Measurements from ENCODE around the gene TRPM2.

DNA sequence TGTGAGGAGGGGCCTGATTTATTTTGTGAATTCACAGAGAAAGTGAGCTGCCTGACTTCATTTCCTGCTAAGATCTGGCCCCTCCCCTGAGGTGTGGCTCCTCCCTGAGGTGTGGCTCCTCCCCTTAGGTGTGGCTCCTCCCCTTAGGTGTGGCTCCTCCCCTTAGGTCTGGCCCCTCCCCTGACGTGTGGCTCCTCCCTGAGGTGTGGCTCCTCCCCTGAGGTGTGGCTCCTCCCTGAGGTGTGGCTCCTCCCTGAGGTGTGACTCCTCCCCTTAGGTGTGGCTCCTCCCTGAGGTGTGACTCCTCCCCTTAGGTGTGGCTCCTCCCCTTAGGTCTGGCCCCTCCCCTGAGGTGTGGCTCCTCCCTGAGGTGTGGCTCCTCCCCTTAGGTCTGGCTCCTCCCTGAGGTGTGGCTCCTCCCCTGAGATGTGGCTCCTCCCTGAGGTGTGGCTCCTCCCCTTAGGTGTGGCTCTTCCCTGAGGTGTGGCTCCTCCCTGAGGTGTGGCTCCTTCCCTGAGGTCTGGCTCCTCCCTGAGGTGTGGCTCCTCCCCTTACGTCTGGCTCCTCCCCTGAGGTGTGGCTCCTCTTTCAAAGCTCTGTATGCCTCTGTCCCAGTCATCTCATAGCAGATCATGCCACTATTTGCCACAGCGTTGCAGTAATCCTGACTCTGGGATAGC lies 75.0 kb downstream of the TRPM2 start:
- TF ChIP-seq POLR2AphosphoS5 (IDR thresholded peaks at IDR 0.05; ENCODE audit: low read depth, low read length), result no peak
- no peak for TF ChIP-seq TAF1 (IDR thresholded peaks at IDR 0.05; ENCODE audit: low read depth, low read length)
- no peak for TF ChIP-seq POLR2A (IDR thresholded peaks at IDR 0.05; ENCODE audit: low read depth, low read length)
- no peak for TF ChIP-seq POU2F2 (IDR thresholded peaks at IDR 0.05; ENCODE audit: low read depth, low read length)
- no peak for TF ChIP-seq PAX5 (IDR thresholded peaks at IDR 0.05; ENCODE audit: insufficient read depth, low read length, severe bottlenecking)
- no peak for TF ChIP-seq SPI1 (IDR thresholded peaks at IDR 0.05; ENCODE audit: low read depth, low read length)
